Natural killer cell (primary cell): ENCODE data around the gene MRGPRX1. TPM values are rescaled to one million over a fixed set of nuclear protein-coding genes. Genes with fewer than 3 reads are reported as not detected.

ENCODE experiments used
- ATAC-seq, 3 donors: fragments of 150-1000 bp in 2 of 3; fragments of 200-7000 bp in 1 of 3; cut with Tn5 transposase; 1 replicate in 1 of 3; 2 replicates in 2 of 3; pipeline ENCODE4 v1.10.0; 2021; ENCODE audit warnings: mild to moderate bottlenecking in 2 of 3, moderate library complexity in 2 of 3
- DNase-seq, 2 donors: peaks; one replicate each; pipeline versions ENCODE4 v3.0.0 to v3.0.0-alpha.2; 2013 to 2021; ENCODE audit warnings: mixed read lengths in 1 of 2
- H3K27ac ChIP-seq: one replicate; pipeline ENCODE4 v1.5.1; 2013; ENCODE audit warnings: mild to moderate bottlenecking, low read length
- H3K27me3 ChIP-seq: one replicate; pipeline ENCODE4 v1.6.1; 2013; ENCODE audit warnings: low read length; ENCODE audit not compliant: control insufficient read depth, insufficient read depth
- H3K36me3 ChIP-seq: one replicate; pipeline ENCODE4 v1.6.1; 2013; ENCODE audit warnings: low read length; ENCODE audit not compliant: control insufficient read depth, insufficient read depth
- H3K4me1 ChIP-seq: one replicate; pipeline ENCODE4 v1.6.1; 2013; ENCODE audit warnings: low read length; ENCODE audit not compliant: control insufficient read depth, insufficient read depth
- H3K4me3 ChIP-seq: one replicate; pipeline ENCODE4 v1.5.1; 2013; ENCODE audit warnings: low read length
- H3K9me3 ChIP-seq: one replicate; pipeline ENCODE4 v1.6.1; 2013; ENCODE audit warnings: low read length; ENCODE audit not compliant: control insufficient read depth, insufficient read depth
- H3K27ac Mint-ChIP-seq, 2 donors: one replicate each; pipeline ENCODE4 v1.8.0; 2022; ENCODE audit warnings: mild to moderate bottlenecking in 2 of 2, mixed read lengths in 2 of 2, moderate library complexity in 1 of 2
- H3K27me3 Mint-ChIP-seq, 2 donors: one replicate each; pipeline ENCODE4 v1.8.0; 2022; ENCODE audit warnings: low read depth in 2 of 2, mixed read lengths in 2 of 2
- H3K36me3 Mint-ChIP-seq: one replicate; pipeline ENCODE4 v1.8.0; 2022; ENCODE audit warnings: mixed read lengths
- H3K4me1 Mint-ChIP-seq, 2 donors: one replicate each; pipeline ENCODE4 v1.8.0; 2022; ENCODE audit warnings: mixed read lengths in 2 of 2
- H3K4me3 Mint-ChIP-seq: one replicate; pipeline ENCODE4 v1.8.0; 2022; ENCODE audit warnings: mild to moderate bottlenecking, moderate library complexity, mixed read lengths
- H3K9me3 Mint-ChIP-seq, 2 donors: one replicate each; pipeline ENCODE4 v1.8.0; 2022; ENCODE audit warnings: mixed read lengths in 2 of 2
- WGBS: methylation state at CpG from one replicate; pipeline ENCODE4 v1.1.7; 2013; ENCODE audit warnings: missing lambda C conversion rate; ENCODE audit not compliant: insufficient coverage; 5-methylcytosine and 5-hydroxymethylcytosine counted together
- intact Hi-C: fragments of 100-400 bp; cut with micrococcal nuclease; formaldehyde crosslinking; loops from one replicate; pipeline ENCODE4 v1.14.2; 2022
- total RNA-seq, 4 donors: library from RNA; stranded (reverse); fragments of 120-200 nt in 1 of 4; gene quantifications; one replicate each; pipeline versions ENCODE4 v1.2.3 to v1.2.4, GENCODE V29; 2013 to 2022
- TF ChIP-seq, protein P1 (sequence below): fragments of 200-600 bp; IDR thresholded peaks from one replicate; pipeline ENCODE4 v1.8.0; 2022; ENCODE audit warnings: antibody characterized with exemption

The MRGPRX1 gene
- total RNA-seq, 3 donors from 2014 or later (not counting 1 experiment from before 2014, with no cell fraction given): not detected

GRCh38 chr11:18956630-18957029, 17.4 kb upstream of the MRGPRX1 start:
- Mint-ChIP-seq H3K4me3 (no peak overlapping the region), H3K27me3 (peaks cover 7 to 17% of the 10 kb centered on the region in 2 donors), H3K27ac (no peak overlapping the region), H3K36me3 (no peaks in the 10 kb centered on the region), H3K4me1 (no peaks in the 10 kb centered on the region), H3K9me3 (no peaks in the 10 kb centered on the region)
- Histone ChIP-seq H3K9me3 (no peaks in the 10 kb centered on the region), H3K4me3 (no peak overlapping the region), H3K4me1 (no peaks in the 10 kb centered on the region), H3K36me3 (no peaks in the 10 kb centered on the region), H3K27ac (no peak overlapping the region), H3K27me3 (no peaks in the 10 kb centered on the region)
- WGBS: 89% methylated on average over 16 of the region's 16 CpGs
- no peak for ATAC-seq
- intact Hi-C loops: no loop called here
- DNase-seq: no peak
- TF ChIP-seq, protein P1, sequence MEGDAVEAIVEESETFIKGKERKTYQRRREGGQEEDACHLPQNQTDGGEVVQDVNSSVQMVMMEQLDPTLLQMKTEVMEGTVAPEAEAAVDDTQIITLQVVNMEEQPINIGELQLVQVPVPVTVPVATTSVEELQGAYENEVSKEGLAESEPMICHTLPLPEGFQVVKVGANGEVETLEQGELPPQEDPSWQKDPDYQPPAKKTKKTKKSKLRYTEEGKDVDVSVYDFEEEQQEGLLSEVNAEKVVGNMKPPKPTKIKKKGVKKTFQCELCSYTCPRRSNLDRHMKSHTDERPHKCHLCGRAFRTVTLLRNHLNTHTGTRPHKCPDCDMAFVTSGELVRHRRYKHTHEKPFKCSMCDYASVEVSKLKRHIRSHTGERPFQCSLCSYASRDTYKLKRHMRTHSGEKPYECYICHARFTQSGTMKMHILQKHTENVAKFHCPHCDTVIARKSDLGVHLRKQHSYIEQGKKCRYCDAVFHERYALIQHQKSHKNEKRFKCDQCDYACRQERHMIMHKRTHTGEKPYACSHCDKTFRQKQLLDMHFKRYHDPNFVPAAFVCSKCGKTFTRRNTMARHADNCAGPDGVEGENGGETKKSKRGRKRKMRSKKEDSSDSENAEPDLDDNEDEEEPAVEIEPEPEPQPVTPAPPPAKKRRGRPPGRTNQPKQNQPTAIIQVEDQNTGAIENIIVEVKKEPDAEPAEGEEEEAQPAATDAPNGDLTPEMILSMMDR: no peak

GRCh38 chr11:18936002-18936673, 3.1 kb downstream of the MRGPRX1 start:
- H3K4me3 Mint-ChIP-seq: no peak overlapping the region
- DNase-seq (no peak), ATAC-seq (no peak)
- Histone ChIP-seq H3K27ac (no peak overlapping the region), H3K9me3 (no peaks in the 10 kb centered on the region), H3K36me3 (no peaks in the 10 kb centered on the region), H3K27me3 (peaks cover 3% of the 10 kb centered on the region), H3K4me3 (no peak overlapping the region), H3K4me1 (no peaks in the 10 kb centered on the region)
- TF ChIP-seq, protein P1: no peak
- WGBS: 60% methylated on average over 1 of the region's 5 CpGs
- intact Hi-C loops: no loop called here
- peaks cover 0 to 16% of the 10 kb centered on the region in 2 donors for H3K27me3 Mint-ChIP-seq
- no peaks in the 10 kb centered on the region for H3K36me3 Mint-ChIP-seq
- H3K9me3 Mint-ChIP-seq: no peaks in the 10 kb centered on the region
- H3K27ac Mint-ChIP-seq: no peak overlapping the region
- no peaks in the 10 kb centered on the region for H3K4me1 Mint-ChIP-seq

- TF ChIP-seq, protein P1: no peak
- no peak for DNase-seq
- Mint-ChIP-seq H3K27me3 (peaks cover 0 to 17% of the 10 kb centered on the region in 2 donors), H3K36me3 (no peaks in the 10 kb centered on the region), H3K9me3 (no peaks in the 10 kb centered on the region), H3K4me3 (no peak overlapping the region), H3K4me1 (no peaks in the 10 kb centered on the region), H3K27ac (no peak overlapping the region)
- intact Hi-C loops: no loop called here
- 71% methylated on average over 22 of the region's 22 CpGs for WGBS
- Histone ChIP-seq H3K27me3 (peaks cover 3% of the 10 kb centered on the region), H3K27ac (no peak overlapping the region), H3K36me3 (no peaks in the 10 kb centered on the region), H3K9me3 (no peaks in the 10 kb centered on the region), H3K4me3 (no peak overlapping the region), H3K4me1 (no peaks in the 10 kb centered on the region)
- ATAC-seq: no peak
These were observed 4.9 kb downstream of the MRGPRX1 start for GRCh38 chr11:18934195-18934814.
